Astrocyte of the spinal cord (primary cell): Measurements from ENCODE around the gene PNMA3.
A peak's percentile ranks its signal among the peaks of the same experiment; 100 is the strongest.

Source experiments
- DNase-seq: peaks from one replicate; pipeline ENCODE4 v3.0.0; 2011; ENCODE audit warnings: low read depth, low spot score
- H3K4me3 ChIP-seq: 2 replicates; pipeline ENCODE4 v1.5.1; 2011; ENCODE audit warnings: low read depth, mild to moderate bottlenecking, low read length, moderate library complexity
- CTCF ChIP-seq: IDR thresholded peaks from 2 replicates; pipeline ENCODE4 v1.5.1; 2012; ENCODE audit warnings: low read depth, mild to moderate bottlenecking, low read length, inconsistent platforms
- in situ Hi-C: cut with HindIII; loops from 2 replicates; pipeline ENCODE4 v1.10.0; 2017; ENCODE audit warnings: low sequenced_read_pairs

The PNMA3 gene

GRCh38 chrX:153032397-153033118 lies 23.7 kb upstream of the PNMA3 start:
- no peak overlapping the region for H3K4me3 ChIP-seq
- in situ Hi-C loops: no loop called here
- DNase-seq: peak; percentile 27
- TF ChIP-seq CTCF: peak; percentile 73

- no peak for TF ChIP-seq CTCF
- in situ Hi-C loops: no loop called here
- H3K4me3 ChIP-seq: no peak overlapping the region
- DNase-seq: no peak
These were observed 7.2 kb upstream of the PNMA3 start for GRCh38 chrX:153049093-153049492.

GRCh38 chrX:153052534-153052933 lies 3.7 kb upstream of the PNMA3 start:
- no peak overlapping the region for H3K4me3 ChIP-seq
- no peak for DNase-seq
- in situ Hi-C loops: no loop called here
- TF ChIP-seq CTCF: peak; percentile 5

- no peak for TF ChIP-seq CTCF
- in situ Hi-C loops: no loop called here
- DNase-seq: no peak
- H3K4me3 ChIP-seq: no peak overlapping the region
These were observed 1.0 kb downstream of the PNMA3 start for GRCh38 chrX:153057281-153057680.

GRCh38 chrX:153059191-153060094 lies 3.2 kb downstream of the PNMA3 start:
- no peak for DNase-seq
- H3K4me3 ChIP-seq: no peak overlapping the region
- in situ Hi-C loops: no loop called here
- no peak for TF ChIP-seq CTCF

GRCh38 chrX:153060095-153060445 lies 3.8 kb downstream of the PNMA3 start:
- DNase-seq: no peak
- in situ Hi-C loops: no loop called here
- no peak for TF ChIP-seq CTCF
- H3K4me3 ChIP-seq: no peak overlapping the region
